Thyroid gland (tissue), 4 donors: Measurements from ENCODE around the gene PNMA8B. TPM values are rescaled to one million over a fixed set of nuclear protein-coding genes. Genes with fewer than 3 reads are reported as not detected.

Experiments
- DNase-seq, 2 donors: peaks; one replicate each; pipeline ENCODE4 v3.0.0-alpha.2; 2019
- H3K27ac ChIP-seq, 3 donors: fragments of 200-600 bp; sonication (generic); 1 replicate in 2 of 3; 2 replicates in 1 of 3; pipeline ENCODE4 v1.5.1; 2016 to 2019; ENCODE audit warnings: mild to moderate bottlenecking in 1 of 3, moderate library complexity in 1 of 3
- H3K27me3 ChIP-seq: fragments of 200-600 bp; sonication (generic); one replicate; pipeline ENCODE4 v1.5.1; 2019
- H3K36me3 ChIP-seq, 2 donors: fragments of 200-600 bp; sonication (generic); one replicate each; pipeline ENCODE4 v1.5.1; 2016 to 2019
- H3K4me1 ChIP-seq, 2 donors: fragments of 200-600 bp; sonication (generic); one replicate each; pipeline ENCODE4 v1.5.1; 2017 to 2019
- H3K4me3 ChIP-seq, 3 donors: fragments of 200-600 bp; sonication (generic); replicated peaks in 1 of 3; 1 replicate in 2 of 3; 2 replicates in 1 of 3; pipeline ENCODE4 v1.5.1; 2016; ENCODE audit warnings: mild to moderate bottlenecking in 1 of 3
- H3K9me3 ChIP-seq: fragments of 200-600 bp; sonication (generic); one replicate; pipeline ENCODE4 v1.5.1; 2017
- CTCF ChIP-seq, 6 experiments: fragments of 200-600 bp in 3 of 6; fragments of 450-650 bp in 3 of 6; sonication (generic) in 3 of 6; IDR thresholded peaks; one replicate each; pipeline ENCODE4 v1.5.1; 2016 to 2019; ENCODE audit warnings: antibody characterized with exemption in 6 of 6, mild to moderate bottlenecking in 2 of 6, inconsistent platforms in 1 of 6, moderate library complexity in 1 of 6
- POLR2A ChIP-seq, 2 donors: fragments of 450-650 bp; IDR thresholded peaks; one replicate each; pipeline ENCODE4 v1.6.1; 2017; ENCODE audit warnings: antibody characterized with exemption in 2 of 2, mild to moderate bottlenecking in 2 of 2, moderate library complexity in 1 of 2
- WGBS, 2 donors: methylation state at CpG; one replicate each; pipeline ENCODE4 v1.1.5; 2017; 5-methylcytosine and 5-hydroxymethylcytosine counted together
- intact Hi-C: fragments of 100-400 bp; cut with DNase I; formaldehyde crosslinking; loops from one replicate; pipeline ENCODE4 v1.15.1; 2023
- total RNA-seq, 4 donors: library from RNA; depleted of rRNA; stranded (reverse); fragments of >200 nt; gene quantifications; one replicate each; pipeline ENCODE4 v1.2.3, GENCODE V29; 2016

Gene PNMA8B, protein sequence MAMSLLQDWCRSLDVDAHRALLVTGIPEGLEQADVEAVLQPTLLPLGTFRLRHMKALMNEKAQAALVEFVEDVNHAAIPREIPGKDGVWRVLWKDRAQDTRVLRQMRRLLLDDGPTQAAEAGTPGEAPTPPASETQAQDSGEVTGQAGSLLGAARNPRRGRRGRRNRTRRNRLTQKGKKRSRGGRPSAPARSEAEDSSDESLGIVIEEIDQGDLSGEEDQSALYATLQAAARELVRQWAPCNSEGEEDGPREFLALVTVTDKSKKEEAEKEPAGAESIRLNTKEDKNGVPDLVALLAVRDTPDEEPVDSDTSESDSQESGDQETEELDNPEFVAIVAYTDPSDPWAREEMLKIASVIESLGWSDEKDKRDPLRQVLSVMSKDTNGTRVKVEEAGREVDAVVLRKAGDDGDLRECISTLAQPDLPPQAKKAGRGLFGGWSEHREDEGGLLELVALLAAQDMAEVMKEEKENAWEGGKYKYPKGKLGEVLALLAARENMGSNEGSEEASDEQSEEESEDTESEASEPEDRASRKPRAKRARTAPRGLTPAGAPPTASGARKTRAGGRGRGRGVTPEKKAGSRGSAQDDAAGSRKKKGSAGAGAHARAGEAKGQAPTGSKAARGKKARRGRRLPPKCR
- 1 to 10 TPM; 1.3 to 1.5 (median 1.5) TPM for total RNA-seq

DNA sequence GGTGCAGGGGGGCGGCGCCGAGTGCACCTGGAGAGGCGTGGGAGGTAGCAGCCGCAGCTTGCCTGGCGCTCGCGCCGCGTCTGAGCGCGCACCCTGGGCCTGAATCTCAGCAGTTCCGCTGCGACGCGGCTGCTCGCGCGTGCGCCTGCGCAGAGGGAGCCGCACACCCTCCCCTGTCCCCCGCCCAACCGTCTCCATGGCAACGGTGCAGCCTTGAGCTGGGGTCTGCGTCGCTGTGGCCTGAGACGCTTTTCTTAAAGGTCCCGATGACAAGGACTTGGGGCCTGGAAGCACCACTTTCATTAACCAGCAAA, at the start of gene PNMA8B:
PNMA8B (minus strand) TSS at position 82 of the 314 bp plus-strand sequence. CDS start 402 bp downstream, outside the sequence.
- no peaks in the 10 kb centered on the region for H3K36me3 ChIP-seq
- no peak within 1 kb of the TSS for H3K27ac ChIP-seq
- no peaks in the 10 kb centered on the region for H3K9me3 ChIP-seq
- peak within 1 kb of the TSS in 1 of 3 donors; percentile 12 for H3K4me3 ChIP-seq
- H3K27me3 ChIP-seq: no peaks in the 10 kb centered on the region
- intact Hi-C loops: no loop called here
- peak; percentile 79 to 83 for DNase-seq
- H3K4me1 ChIP-seq: peaks cover 5 to 20% of the 10 kb centered on the region in 2 donors
- TF ChIP-seq CTCF (IDR thresholded peaks at IDR 0.05): no peak
- TF ChIP-seq POLR2A (IDR thresholded peaks at IDR 0.05): no peak
- 25% methylated on average over 5 of the region's 29 CpGs; no CpG with 5 or more reads in 1 of the 2 donors for whole genome bisulfite sequencing, 2 donors

DNA sequence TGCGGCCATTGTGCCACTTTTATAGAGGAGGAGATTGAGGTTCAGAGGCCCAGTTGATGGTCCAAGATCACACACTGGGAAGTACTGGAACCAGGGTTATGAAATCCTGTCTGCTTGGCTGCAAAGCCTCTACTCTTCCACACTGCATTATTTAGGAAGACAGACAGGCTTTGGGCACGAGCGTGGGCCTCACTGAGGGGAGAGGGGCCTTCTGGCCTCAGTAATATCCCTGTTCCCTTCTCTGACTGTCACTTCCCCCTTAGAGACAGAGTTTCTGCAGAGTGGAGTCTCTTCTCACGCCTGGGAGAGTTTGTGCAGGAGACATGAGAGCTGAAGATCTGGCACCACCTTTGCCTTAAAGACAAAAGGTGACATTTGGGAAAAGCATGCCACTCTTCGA, 49.0 kb upstream of the PNMA8B start:
- no peaks in the 10 kb centered on the region for H3K27me3 ChIP-seq
- no peak for DNase-seq

GRCh38 chr19:46542428-46543230, 47.0 kb upstream of the PNMA8B start:
- Histone ChIP-seq H3K9me3 (no peaks in the 10 kb centered on the region), H3K4me1 (peaks cover 0 to 8% of the 10 kb centered on the region in 2 donors), H3K4me3 (no peak overlapping the region), H3K36me3 (no peaks in the 10 kb centered on the region), H3K27ac (no peak overlapping the region), H3K27me3 (no peaks in the 10 kb centered on the region)
- intact Hi-C loops: no loop called here
- 33 to 36% methylated on average over 15 of the region's 15 CpGs for WGBS, 2 donors
- TF ChIP-seq POLR2A (IDR thresholded peaks at IDR 0.05) (no peak), CTCF (IDR thresholded peaks at IDR 0.05) (peak; percentile 82 to 89 (median 84))
- DNase-seq: peak; percentile 95 to 96

More for the DNA sequence above, 49.0 kb upstream of the PNMA8B start:
- Histone ChIP-seq H3K4me3 (no peak overlapping the region), H3K9me3 (no peaks in the 10 kb centered on the region), H3K4me1 (peaks cover 0 to 8% of the 10 kb centered on the region in 2 donors), H3K27ac (no peak overlapping the region), H3K36me3 (no peaks in the 10 kb centered on the region)
- TF ChIP-seq CTCF (IDR thresholded peaks at IDR 0.05) (no peak), POLR2A (IDR thresholded peaks at IDR 0.05) (no peak)
- WGBS, 2 donors: 65 to 68% methylated on average over 5 of the region's 5 CpGs
- intact Hi-C loops: no loop called here

DNA sequence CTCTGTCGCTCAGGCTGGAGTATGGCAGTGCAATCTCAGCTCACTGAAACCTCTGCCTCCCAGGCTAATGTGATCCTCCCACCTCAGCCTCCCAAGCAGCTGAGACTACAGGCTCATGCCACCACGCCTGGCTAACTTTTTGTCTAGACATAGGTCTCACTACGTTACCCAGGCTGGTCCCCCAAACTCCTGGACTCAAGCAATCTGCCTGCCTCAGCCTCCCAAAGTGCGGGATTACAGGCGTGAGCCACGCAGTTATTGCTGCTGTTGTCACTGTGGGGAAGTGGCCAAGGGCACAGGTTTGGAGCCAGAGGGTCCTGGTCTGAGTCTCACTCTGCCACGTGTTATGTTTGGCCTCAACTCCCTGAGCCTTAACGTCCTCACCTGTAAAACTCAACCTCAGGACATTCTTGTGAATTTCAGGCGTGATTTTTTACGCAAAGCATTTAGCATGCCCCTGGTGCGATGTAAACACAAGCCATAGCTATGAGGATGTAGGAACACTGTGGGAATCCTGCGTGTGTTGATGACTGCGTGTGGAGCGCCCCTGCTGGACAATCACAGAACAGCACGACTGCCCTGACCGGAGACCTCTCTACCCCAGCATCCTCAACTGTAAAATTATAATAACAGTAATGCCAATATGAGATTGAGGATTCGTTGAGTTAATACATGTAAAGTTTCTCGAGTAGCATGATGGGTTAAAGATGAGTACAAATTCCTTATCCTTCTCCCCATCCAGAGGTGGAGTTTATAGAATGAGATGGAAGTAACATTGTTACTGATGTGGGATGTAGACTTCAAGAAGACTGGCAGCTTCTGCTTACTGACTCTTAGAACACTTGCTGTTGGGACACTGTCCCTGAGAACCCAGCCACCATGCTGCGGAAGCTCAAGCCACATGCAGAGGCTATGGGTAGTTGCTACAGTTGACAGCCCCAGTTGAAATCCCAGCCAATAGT, 41.8 kb upstream of the PNMA8B start:
- H3K36me3 ChIP-seq: no peaks in the 10 kb centered on the region
- no peaks in the 10 kb centered on the region for H3K4me1 ChIP-seq
- no peaks in the 10 kb centered on the region for H3K9me3 ChIP-seq
- intact Hi-C loops: no loop called here
- DNase-seq: peak; percentile 40 to 48
- H3K4me3 ChIP-seq: no peak overlapping the region
- no peaks in the 10 kb centered on the region for H3K27me3 ChIP-seq
- WGBS, 2 donors: 24 to 37% methylated on average over 17 to 19 of the region's 19 CpGs
- TF ChIP-seq POLR2A (IDR thresholded peaks at IDR 0.05) (no peak), CTCF (IDR thresholded peaks at IDR 0.05) (peak; percentile 53 to 91 (median 72))
- H3K27ac ChIP-seq: no peak overlapping the region
